GM12878 (cell line): ENCODE measurements around the gene TUFM.

ENCODE experiments used
- EP300 ChIP-seq, 2 experiments: fragments of 150-350 bp in 1 of 2; IDR thresholded peaks; 2 replicates each; pipeline ENCODE4 v1.6.1; 2011 to 2012; ENCODE audit warnings: low read depth in 2 of 2, low read length in 2 of 2, borderline replicate concordance in 1 of 2, improper control_type of control experiment in 1 of 2, inconsistent platforms in 1 of 2; ENCODE audit not compliant: control insufficient read depth in 1 of 2
- EZH2 ChIP-seq: IDR thresholded peaks from 2 replicates; pipeline ENCODE4 v1.6.1; 2012; ENCODE audit warnings: low read depth, mild to moderate bottlenecking, control low read depth, inconsistent platforms, low read length, borderline replicate concordance; ENCODE audit not compliant: control insufficient read depth
- MEF2A ChIP-seq: IDR thresholded peaks from 2 replicates; pipeline ENCODE4 v1.6.1; 2011; ENCODE audit warnings: low read depth, mild to moderate bottlenecking, low read length, moderate library complexity; ENCODE audit not compliant: insufficient read depth
- RAD21 ChIP-seq: IDR thresholded peaks from 2 replicates; pipeline ENCODE4 v1.6.1; 2011; ENCODE audit warnings: mild to moderate bottlenecking, low read depth, low read length, moderate library complexity; ENCODE audit not compliant: insufficient read depth
- TAF1 ChIP-seq: IDR thresholded peaks from 2 replicates; pipeline ENCODE4 v1.6.1; 2011; ENCODE audit warnings: mild to moderate bottlenecking, low read depth, low read length, borderline replicate concordance
- YY1 ChIP-seq: IDR thresholded peaks from 2 replicates; pipeline ENCODE4 v1.6.1; 2011; ENCODE audit warnings: low read depth, mild to moderate bottlenecking, low read length
- TF ChIP-seq, protein P1 (sequence below), 3 experiments: IDR thresholded peaks in 2 of 3; conservative IDR thresholded peaks in 1 of 3; 2 replicates each; pipeline ENCODE4 v1.5.1; 2011; ENCODE audit warnings: low read depth in 3 of 3, low read length in 3 of 3, mild to moderate bottlenecking in 3 of 3, control low read depth in 2 of 3, moderate library complexity in 2 of 3, inconsistent platforms in 1 of 3, mixed read lengths in 1 of 3; ENCODE audit not compliant: control insufficient read depth in 2 of 3, insufficient read depth in 1 of 3; ENCODE audit errors: extremely low read depth in 1 of 3

DNA sequence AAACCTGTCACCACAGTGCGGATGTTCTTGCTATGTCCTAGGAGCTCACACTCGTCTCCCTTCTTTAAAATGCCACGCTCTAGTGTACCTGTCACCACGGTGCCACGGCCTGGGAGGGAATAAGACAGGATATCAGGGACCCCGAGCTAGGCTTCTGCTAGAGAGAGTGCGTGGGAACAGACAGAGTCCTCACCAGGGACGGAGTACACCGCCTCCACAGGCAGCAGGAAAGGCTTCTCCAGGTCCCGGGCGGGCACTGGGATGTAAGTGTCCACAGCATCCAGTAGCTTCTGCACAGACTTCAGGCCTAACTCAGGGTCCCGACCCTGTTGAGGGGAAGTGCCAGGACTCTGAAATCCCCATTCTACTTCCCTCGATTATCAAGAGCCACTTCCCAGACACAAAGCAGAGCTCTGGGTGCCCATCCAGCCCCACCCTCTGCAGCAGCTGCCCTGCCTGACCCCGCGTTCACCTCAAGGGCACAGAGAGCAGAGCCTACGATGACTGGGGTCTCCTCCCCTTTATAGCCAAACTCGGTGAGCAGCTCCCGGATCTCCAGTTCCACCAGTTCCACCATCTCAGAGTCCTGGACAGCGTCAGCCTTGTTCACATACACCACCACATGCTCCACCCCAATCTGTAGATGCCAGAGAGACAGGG, 1.8 kb downstream of the TUFM start:
- no peak for TF ChIP-seq YY1
- TF ChIP-seq MEF2A, result no peak
- TF ChIP-seq, protein P1, sequence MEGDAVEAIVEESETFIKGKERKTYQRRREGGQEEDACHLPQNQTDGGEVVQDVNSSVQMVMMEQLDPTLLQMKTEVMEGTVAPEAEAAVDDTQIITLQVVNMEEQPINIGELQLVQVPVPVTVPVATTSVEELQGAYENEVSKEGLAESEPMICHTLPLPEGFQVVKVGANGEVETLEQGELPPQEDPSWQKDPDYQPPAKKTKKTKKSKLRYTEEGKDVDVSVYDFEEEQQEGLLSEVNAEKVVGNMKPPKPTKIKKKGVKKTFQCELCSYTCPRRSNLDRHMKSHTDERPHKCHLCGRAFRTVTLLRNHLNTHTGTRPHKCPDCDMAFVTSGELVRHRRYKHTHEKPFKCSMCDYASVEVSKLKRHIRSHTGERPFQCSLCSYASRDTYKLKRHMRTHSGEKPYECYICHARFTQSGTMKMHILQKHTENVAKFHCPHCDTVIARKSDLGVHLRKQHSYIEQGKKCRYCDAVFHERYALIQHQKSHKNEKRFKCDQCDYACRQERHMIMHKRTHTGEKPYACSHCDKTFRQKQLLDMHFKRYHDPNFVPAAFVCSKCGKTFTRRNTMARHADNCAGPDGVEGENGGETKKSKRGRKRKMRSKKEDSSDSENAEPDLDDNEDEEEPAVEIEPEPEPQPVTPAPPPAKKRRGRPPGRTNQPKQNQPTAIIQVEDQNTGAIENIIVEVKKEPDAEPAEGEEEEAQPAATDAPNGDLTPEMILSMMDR (IDR thresholded peaks at IDR 0.05 in 2 of 3, conservative IDR thresholded peaks at IDR 0.05 in 1 of 3; ENCODE audit: control insufficient read depth in 2 of 3, extremely low read depth in 1 of 3, insufficient read depth in 1 of 3, low read depth in 3 of 3, low read length in 3 of 3), result no peak
- TF ChIP-seq RAD21, result no peak
- TF ChIP-seq EZH2, result no peak
- TF ChIP-seq EP300 (IDR thresholded peaks at IDR 0.05; ENCODE audit: borderline replicate concordance in 1 of 2, control insufficient read depth in 1 of 2, low read depth in 2 of 2, low read length in 2 of 2), result no peak
- TF ChIP-seq TAF1, result no peak
